ENCODE results near the gene SAP30.

Gene SAP30

GRCh38 chr4:173413036-173413435 lies 42.3 kb downstream of the SAP30 start:
- H3K9ac ChIP-seq (ENCODE audit: low read depth, low read length, poor library complexity) = no peak overlapping the region
- H3K9me3 ChIP-seq (replicated peaks in 1 of 2; ENCODE audit: control insufficient read depth in 2 of 2, insufficient read depth in 1 of 2, low read depth in 1 of 2, low read length in 2 of 2) = peaks cover 0 to 1% of the 10 kb centered on the region in 2 donors
- no peak for DNase-seq (ENCODE audit: low spot score)
- no peak overlapping the region for H3K4ac ChIP-seq (ENCODE audit: low read length)
- WGBS, 2 donors (ENCODE audit: extremely low coverage in 2 of 2, insufficient read length in 2 of 2, insufficient replicate concordance in 1 of 2) = no CpG with 5 or more reads among the region's 1 CpG
- H3K79me1 ChIP-seq (ENCODE audit: low read depth, low read length) = no peaks in the 10 kb centered on the region
- no peak overlapping the region for H3K27ac ChIP-seq (replicated peaks; ENCODE audit: low read length)
- no peak overlapping the region for H2BK120ac ChIP-seq (ENCODE audit: low read depth, low read length)
- H3K4me1 ChIP-seq (ENCODE audit: control insufficient read depth in 2 of 2, insufficient read depth in 1 of 2, low read depth in 1 of 2, low read length in 2 of 2) = peaks cover 0 to 2% of the 10 kb centered on the region in 2 donors
- H3K14ac ChIP-seq (ENCODE audit: low read length) = no peak overlapping the region
- H3K18ac ChIP-seq (ENCODE audit: low read length) = no peak overlapping the region
- H3K27me3 ChIP-seq (ENCODE audit: control insufficient read depth in 3 of 3, insufficient read depth in 3 of 3, low read depth in 1 of 3, low read length in 3 of 3) = no peaks in the 10 kb centered on the region
- H3K36me3 ChIP-seq (replicated peaks in 1 of 2; ENCODE audit: control insufficient read depth in 2 of 2, insufficient read depth in 2 of 2, low read length in 2 of 2) = no peaks in the 10 kb centered on the region
- no peak overlapping the region for H2BK15ac ChIP-seq (ENCODE audit: low read length)
- H3K4me2 ChIP-seq (ENCODE audit: insufficient read depth, low read length, poor library complexity, severe bottlenecking) = no peak overlapping the region
- no peak overlapping the region for H4K8ac ChIP-seq (ENCODE audit: low read depth, low read length)
- no peak overlapping the region for H2AFZ ChIP-seq (ENCODE audit: low read length)
- H3K4me3 ChIP-seq (ENCODE audit: low read length in 2 of 2) = no peak overlapping the region
- H4K91ac ChIP-seq (ENCODE audit: low read depth, low read length, poor library complexity) = no peak overlapping the region
- no peak overlapping the region for H2BK5ac ChIP-seq (ENCODE audit: low read length)
- no peak overlapping the region for H2AK5ac ChIP-seq (ENCODE audit: low read depth, low read length)
- H3K23ac ChIP-seq (ENCODE audit: low read depth, low read length, poor library complexity) = no peak overlapping the region
- H2BK12ac ChIP-seq (ENCODE audit: low read length) = no peak overlapping the region

DNA sequence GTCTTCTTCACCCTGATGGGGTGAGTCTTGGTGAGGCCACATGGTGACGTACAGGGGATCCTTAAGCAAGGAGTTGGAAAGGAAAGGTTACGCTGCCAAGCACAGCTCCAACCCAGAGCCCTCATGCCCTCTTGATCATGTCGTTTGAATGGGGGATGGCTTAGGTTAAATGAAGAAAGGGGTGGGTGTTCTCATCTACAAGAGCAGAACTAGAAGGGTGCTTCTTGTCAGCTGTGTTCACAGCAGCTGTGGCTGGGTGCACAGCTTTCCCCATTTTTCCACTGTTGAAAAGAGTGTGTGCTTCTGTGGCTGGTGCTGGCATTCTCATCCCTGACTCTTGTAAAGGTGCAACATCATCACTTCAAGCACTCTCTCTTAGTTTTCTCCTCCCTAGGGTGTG lies 43.7 kb downstream of the SAP30 start:
- H3K23ac ChIP-seq (ENCODE audit: low read depth, low read length, poor library complexity) = no peak overlapping the region
- H3K9me3 ChIP-seq (replicated peaks in 1 of 2; ENCODE audit: control insufficient read depth in 2 of 2, insufficient read depth in 1 of 2, low read depth in 1 of 2, low read length in 2 of 2) = peaks cover 0 to 1% of the 10 kb centered on the region in 2 donors
- H4K8ac ChIP-seq (ENCODE audit: low read depth, low read length) = no peak overlapping the region
- H3K27ac ChIP-seq (replicated peaks; ENCODE audit: low read length) = no peak overlapping the region
- no peaks in the 10 kb centered on the region for H3K79me1 ChIP-seq (ENCODE audit: low read depth, low read length)
- no peak overlapping the region for H3K4me2 ChIP-seq (ENCODE audit: insufficient read depth, low read length, poor library complexity, severe bottlenecking)
- H2BK5ac ChIP-seq (ENCODE audit: low read length) = no peak overlapping the region
- no peaks in the 10 kb centered on the region for H3K36me3 ChIP-seq (replicated peaks in 1 of 2; ENCODE audit: control insufficient read depth in 2 of 2, insufficient read depth in 2 of 2, low read length in 2 of 2)
- H2BK12ac ChIP-seq (ENCODE audit: low read length) = no peak overlapping the region
- no peak overlapping the region for H3K14ac ChIP-seq (ENCODE audit: low read length)
- H3K4me3 ChIP-seq (ENCODE audit: low read length in 2 of 2) = no peak overlapping the region
- H3K4me1 ChIP-seq (ENCODE audit: control insufficient read depth in 2 of 2, insufficient read depth in 1 of 2, low read depth in 1 of 2, low read length in 2 of 2) = peaks cover 0 to 2% of the 10 kb centered on the region in 2 donors
- H3K4ac ChIP-seq (ENCODE audit: low read length) = no peak overlapping the region
- no peak overlapping the region for H4K91ac ChIP-seq (ENCODE audit: low read depth, low read length, poor library complexity)
- no peak overlapping the region for H3K18ac ChIP-seq (ENCODE audit: low read length)
- no CpG with 5 or more reads among the region's 3 CpGs for WGBS, 2 donors (ENCODE audit: extremely low coverage in 2 of 2, insufficient read length in 2 of 2, insufficient replicate concordance in 1 of 2)
- no peaks in the 10 kb centered on the region for H3K27me3 ChIP-seq (ENCODE audit: control insufficient read depth in 3 of 3, insufficient read depth in 3 of 3, low read depth in 1 of 3, low read length in 3 of 3)
- H3K9ac ChIP-seq (ENCODE audit: low read depth, low read length, poor library complexity) = no peak overlapping the region
- no peak overlapping the region for H2AK5ac ChIP-seq (ENCODE audit: low read depth, low read length)
- H2BK120ac ChIP-seq (ENCODE audit: low read depth, low read length) = no peak overlapping the region
- H2AFZ ChIP-seq (ENCODE audit: low read length) = no peak overlapping the region
- DNase-seq (ENCODE audit: low spot score) = no peak
- no peak overlapping the region for H2BK15ac ChIP-seq (ENCODE audit: low read length)

DNA sequence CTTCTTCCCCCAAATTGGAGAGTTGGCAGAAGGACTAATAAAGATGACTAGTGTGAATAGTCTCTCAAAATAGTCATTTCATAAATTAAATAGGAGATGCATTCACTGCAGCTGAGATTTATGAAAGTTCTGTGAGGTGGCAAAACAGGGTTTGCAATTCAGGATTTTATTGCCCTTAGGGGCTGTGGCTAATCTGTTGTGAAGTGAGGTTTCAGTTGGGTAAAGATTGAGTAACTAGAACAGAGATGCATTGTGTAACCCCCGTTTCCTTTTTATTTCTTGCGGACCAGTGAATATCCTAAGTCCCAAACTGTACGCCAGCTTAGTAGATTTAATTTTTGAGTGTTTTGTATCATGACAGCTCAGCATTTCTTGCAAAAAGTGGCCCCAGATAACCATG lies 44.3 kb downstream of the SAP30 start:
- Histone ChIP-seq H3K4me1 (ENCODE audit: control insufficient read depth in 2 of 2, insufficient read depth in 1 of 2, low read depth in 1 of 2, low read length in 2 of 2) (peaks cover 0 to 2% of the 10 kb centered on the region in 2 donors), H2AFZ (ENCODE audit: low read length) (no peak overlapping the region), H3K27ac (replicated peaks; ENCODE audit: low read length) (no peak overlapping the region), H3K36me3 (replicated peaks in 1 of 2; ENCODE audit: control insufficient read depth in 2 of 2, insufficient read depth in 2 of 2, low read length in 2 of 2) (no peaks in the 10 kb centered on the region), H2BK15ac (ENCODE audit: low read length) (no peak overlapping the region), H2BK120ac (ENCODE audit: low read depth, low read length) (no peak overlapping the region), H3K79me1 (ENCODE audit: low read depth, low read length) (no peaks in the 10 kb centered on the region), H3K9me3 (replicated peaks in 1 of 2; ENCODE audit: control insufficient read depth in 2 of 2, insufficient read depth in 1 of 2, low read depth in 1 of 2, low read length in 2 of 2) (peaks cover 0 to 1% of the 10 kb centered on the region in 2 donors), H4K8ac (ENCODE audit: low read depth, low read length) (no peak overlapping the region), H3K4me2 (ENCODE audit: insufficient read depth, low read length, poor library complexity, severe bottlenecking) (no peak overlapping the region), H3K18ac (ENCODE audit: low read length) (no peak overlapping the region), H3K14ac (ENCODE audit: low read length) (no peak overlapping the region), H3K4ac (ENCODE audit: low read length) (no peak overlapping the region), H3K9ac (ENCODE audit: low read depth, low read length, poor library complexity) (no peak overlapping the region), H4K91ac (ENCODE audit: low read depth, low read length, poor library complexity) (no peak overlapping the region), H2BK5ac (ENCODE audit: low read length) (no peak overlapping the region), H3K27me3 (ENCODE audit: control insufficient read depth in 3 of 3, insufficient read depth in 3 of 3, low read depth in 1 of 3, low read length in 3 of 3) (no peaks in the 10 kb centered on the region), H3K23ac (ENCODE audit: low read depth, low read length, poor library complexity) (no peak overlapping the region), H2BK12ac (ENCODE audit: low read length) (no peak overlapping the region), H2AK5ac (ENCODE audit: low read depth, low read length) (no peak overlapping the region), H3K4me3 (ENCODE audit: low read length in 2 of 2) (no peak overlapping the region)
- WGBS, 2 donors (ENCODE audit: extremely low coverage in 2 of 2, insufficient read length in 2 of 2, insufficient replicate concordance in 1 of 2) = no CpG with 5 or more reads among the region's 3 CpGs
- no peak for DNase-seq (ENCODE audit: low spot score)

GRCh38 chr4:173415885-173416653 lies 45.3 kb downstream of the SAP30 start:
- no peak overlapping the region for H2AK5ac ChIP-seq (ENCODE audit: low read depth, low read length)
- no peak overlapping the region for H3K4ac ChIP-seq (ENCODE audit: low read length)
- H3K9me3 ChIP-seq (replicated peaks in 1 of 2; ENCODE audit: control insufficient read depth in 2 of 2, insufficient read depth in 1 of 2, low read depth in 1 of 2, low read length in 2 of 2) = no peaks in the 10 kb centered on the region
- H2BK120ac ChIP-seq (ENCODE audit: low read depth, low read length) = no peak overlapping the region
- no peak overlapping the region for H3K18ac ChIP-seq (ENCODE audit: low read length)
- no peak overlapping the region for H3K9ac ChIP-seq (ENCODE audit: low read depth, low read length, poor library complexity)
- no peak overlapping the region for H4K8ac ChIP-seq (ENCODE audit: low read depth, low read length)
- H2AFZ ChIP-seq (ENCODE audit: low read length) = no peak overlapping the region
- no peaks in the 10 kb centered on the region for H3K4me1 ChIP-seq (ENCODE audit: control insufficient read depth in 2 of 2, insufficient read depth in 1 of 2, low read depth in 1 of 2, low read length in 2 of 2)
- no peak overlapping the region for H3K4me3 ChIP-seq (ENCODE audit: low read length in 2 of 2)
- no peaks in the 10 kb centered on the region for H3K36me3 ChIP-seq (replicated peaks in 1 of 2; ENCODE audit: control insufficient read depth in 2 of 2, insufficient read depth in 2 of 2, low read length in 2 of 2)
- no peak overlapping the region for H4K91ac ChIP-seq (ENCODE audit: low read depth, low read length, poor library complexity)
- no peak overlapping the region for H2BK15ac ChIP-seq (ENCODE audit: low read length)
- H2BK12ac ChIP-seq (ENCODE audit: low read length) = no peak overlapping the region
- WGBS, 2 donors (ENCODE audit: extremely low coverage in 2 of 2, insufficient read length in 2 of 2, insufficient replicate concordance in 1 of 2) = no CpG with 5 or more reads among the region's 26 CpGs
- H3K4me2 ChIP-seq (ENCODE audit: insufficient read depth, low read length, poor library complexity, severe bottlenecking) = no peak overlapping the region
- no peak for DNase-seq (ENCODE audit: low spot score)
- H3K27me3 ChIP-seq (ENCODE audit: control insufficient read depth in 3 of 3, insufficient read depth in 3 of 3, low read depth in 1 of 3, low read length in 3 of 3) = no peaks in the 10 kb centered on the region
- H3K23ac ChIP-seq (ENCODE audit: low read depth, low read length, poor library complexity) = no peak overlapping the region
- H2BK5ac ChIP-seq (ENCODE audit: low read length) = no peak overlapping the region
- no peak overlapping the region for H3K14ac ChIP-seq (ENCODE audit: low read length)
- no peaks in the 10 kb centered on the region for H3K79me1 ChIP-seq (ENCODE audit: low read depth, low read length)
- H3K27ac ChIP-seq (replicated peaks; ENCODE audit: low read length) = no peak overlapping the region
